ENCODE measurements around the gene NUP54. TPM values are rescaled to one million over a fixed set of nuclear protein-coding genes. Genes with fewer than 3 reads are reported as not detected.

NUP54 gene
- total RNA-seq, 3 donors from 2014 or later = 46.6 to 70.5 (median 56.7) TPM

- intact Hi-C loops (cut with DNase I; ENCODE audit: low total_unique reads) = no loop called here
- TF ChIP-seq POLR2AphosphoS5 (IDR thresholded peaks at IDR 0.05) (no peak), CTCF (IDR thresholded peaks at IDR 0.05) (no peak), POLR2A (IDR thresholded peaks at IDR 0.05) (no peak)
- Histone ChIP-seq H3K4me3 (no peak overlapping the region), H3K36me3 (no peaks in the 10 kb centered on the region), H3K27ac (peak overlapping the region in 1 of 2 donors; percentile 23), H3K9me3 (no peaks in the 10 kb centered on the region), H3K4me1 (peaks cover 0 to 4% of the 10 kb centered on the region in 2 donors), H3K27me3 (no peaks in the 10 kb centered on the region)
- DNase-seq (ENCODE audit: low spot score in 2 of 2) = peak in 1 of 2 donors; percentile 27
Observed at GRCh38 chr4:76090241-76090691, 57.9 kb downstream of the NUP54 start.

DNA sequence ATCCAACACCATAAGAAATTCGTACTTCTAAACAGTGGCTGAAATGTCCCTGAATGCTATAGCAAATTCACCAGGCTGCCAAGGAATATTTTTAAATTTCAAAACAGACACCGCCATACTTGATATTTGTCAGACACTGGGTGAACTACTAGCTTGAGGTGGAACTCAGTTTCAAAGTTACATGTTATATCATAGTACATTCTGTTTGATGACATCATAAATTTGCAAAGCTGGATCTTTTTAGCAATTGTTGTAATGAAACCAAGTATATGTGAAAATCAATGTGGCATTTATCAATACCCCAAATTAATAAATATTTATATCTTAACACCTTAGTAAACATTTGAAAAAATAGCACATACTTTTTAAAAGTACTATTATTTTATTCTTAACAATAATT, 59.5 kb downstream of the NUP54 start:
- H3K36me3 ChIP-seq = no peaks in the 10 kb centered on the region
- TF ChIP-seq POLR2AphosphoS5 (IDR thresholded peaks at IDR 0.05) = no peak
- no peaks in the 10 kb centered on the region for H3K27me3 ChIP-seq
- H3K9me3 ChIP-seq = no peaks in the 10 kb centered on the region
- no peak overlapping the region for H3K4me3 ChIP-seq
- peaks cover 0 to 4% of the 10 kb centered on the region in 2 donors for H3K4me1 ChIP-seq
- DNase-seq (ENCODE audit: low spot score in 2 of 2) = no peak
- intact Hi-C loops (cut with DNase I; ENCODE audit: low total_unique reads) = no loop called here
- H3K27ac ChIP-seq = no peak overlapping the region

GRCh38 chr4:76087007-76087769, 61.0 kb downstream of the NUP54 start:
- H3K27me3 ChIP-seq = no peaks in the 10 kb centered on the region
- no peak overlapping the region for H3K27ac ChIP-seq
- no peaks in the 10 kb centered on the region for H3K36me3 ChIP-seq
- no peak overlapping the region for H3K4me3 ChIP-seq
- H3K4me1 ChIP-seq = peaks cover 0 to 4% of the 10 kb centered on the region in 2 donors
- peak in 1 of 2 donors; percentile 45 for DNase-seq (ENCODE audit: low spot score in 2 of 2)
- intact Hi-C loops (cut with DNase I; ENCODE audit: low total_unique reads) = no loop called here
- TF ChIP-seq POLR2AphosphoS5 (IDR thresholded peaks at IDR 0.05) (no peak), CTCF (IDR thresholded peaks at IDR 0.05) (peak in 2 of 3 donors; percentile 24 to 37), POLR2A (IDR thresholded peaks at IDR 0.05) (no peak)
- no peaks in the 10 kb centered on the region for H3K9me3 ChIP-seq

- DNase-seq (ENCODE audit: low spot score in 2 of 2) = no peak
- H3K4me1 ChIP-seq = peaks cover 0 to 4% of the 10 kb centered on the region in 2 donors
- no peak for TF ChIP-seq POLR2A (IDR thresholded peaks at IDR 0.05)
- TF ChIP-seq POLR2AphosphoS5 (IDR thresholded peaks at IDR 0.05) = no peak
- TF ChIP-seq CTCF (IDR thresholded peaks at IDR 0.05) = no peak
- H3K4me3 ChIP-seq = no peak overlapping the region
- intact Hi-C loops (cut with DNase I; ENCODE audit: low total_unique reads) = no loop called here
- no peaks in the 10 kb centered on the region for H3K9me3 ChIP-seq
- H3K27me3 ChIP-seq = no peaks in the 10 kb centered on the region
- H3K27ac ChIP-seq = no peak overlapping the region
- H3K36me3 ChIP-seq = no peaks in the 10 kb centered on the region
Observed at GRCh38 chr4:76084542-76084941, 63.7 kb downstream of the NUP54 start.

GRCh38 chr4:76083386-76083988, 64.7 kb downstream of the NUP54 start:
- H3K27me3 ChIP-seq = no peaks in the 10 kb centered on the region
- no peak for DNase-seq (ENCODE audit: low spot score in 2 of 2)

More at GRCh38 chr4:76083386-76083988, 64.7 kb downstream of the NUP54 start:
- no peak for TF ChIP-seq POLR2AphosphoS5 (IDR thresholded peaks at IDR 0.05)
- no peak for TF ChIP-seq POLR2A (IDR thresholded peaks at IDR 0.05)
- no peak for TF ChIP-seq CTCF (IDR thresholded peaks at IDR 0.05)
- Histone ChIP-seq H3K4me3 (no peak overlapping the region), H3K9me3 (no peaks in the 10 kb centered on the region), H3K4me1 (peaks cover 0 to 4% of the 10 kb centered on the region in 2 donors), H3K36me3 (no peaks in the 10 kb centered on the region), H3K27ac (no peak overlapping the region)
- intact Hi-C loops (cut with DNase I; ENCODE audit: low total_unique reads) = no loop called here

All from breast epithelium (tissue), 4 donors.